Medulla oblongata (tissue), 1 donor: ENCODE data around the gene SCYL3.
"Not testable (repeated sequence)": the region's sequence is repeated elsewhere in the genome, so short reads cannot be mapped to it uniquely, and the experiment has no call there.

ENCODE experiments used
- DNase-seq: peaks from one replicate; pipeline ENCODE4 v3.0.0-alpha.2; 2015; ENCODE audit errors: extremely low spot score

Gene SCYL3

DNA sequence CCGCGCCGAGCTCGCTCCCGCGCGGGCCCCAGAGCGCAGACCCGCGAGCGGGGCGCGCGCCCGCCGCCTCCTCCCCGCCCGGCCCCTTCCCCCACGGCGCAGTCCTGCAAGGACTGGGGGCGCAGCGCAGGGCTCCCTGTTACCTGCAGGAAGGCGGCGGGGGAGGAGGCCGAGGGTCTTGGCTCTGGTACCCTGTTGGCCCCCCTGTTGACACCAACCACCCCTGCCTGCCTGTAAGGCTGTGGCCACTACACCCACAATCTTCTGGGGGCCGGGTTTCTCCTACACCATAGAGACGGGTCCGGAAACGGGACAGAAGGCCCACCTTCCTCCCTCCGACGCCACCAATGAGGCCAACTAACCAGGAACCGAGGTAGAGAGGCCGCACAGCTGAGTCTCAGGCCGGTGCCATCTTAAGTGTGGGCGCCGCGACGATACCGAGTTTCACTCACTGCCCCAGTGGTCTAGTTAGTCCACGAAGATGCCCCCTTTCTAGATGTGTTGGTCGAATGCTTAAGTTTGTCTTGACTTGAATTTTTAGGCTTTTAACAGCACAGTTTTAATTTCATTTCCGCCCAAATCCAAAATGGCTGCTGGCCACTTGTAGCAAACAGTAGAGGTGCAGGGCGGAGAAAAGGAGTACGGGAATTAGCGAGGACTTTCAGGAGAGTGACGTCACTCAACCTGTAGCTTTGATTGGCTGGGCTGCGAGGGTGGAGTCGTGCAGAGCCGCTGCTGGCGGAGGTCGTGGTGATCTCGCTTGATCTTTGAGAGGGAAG is at the start of gene SCYL3:
Gene SCYL3 (minus strand): TSS at position 252 of the 779 bp plus-strand sequence. CDS start 5,056 bp downstream, outside the sequence.
- DNase-seq: peak; percentile 99

- no peak for DNase-seq
Observed at GRCh38 chr1:169941982-169942830, 48.5 kb upstream of the SCYL3 start.

DNA sequence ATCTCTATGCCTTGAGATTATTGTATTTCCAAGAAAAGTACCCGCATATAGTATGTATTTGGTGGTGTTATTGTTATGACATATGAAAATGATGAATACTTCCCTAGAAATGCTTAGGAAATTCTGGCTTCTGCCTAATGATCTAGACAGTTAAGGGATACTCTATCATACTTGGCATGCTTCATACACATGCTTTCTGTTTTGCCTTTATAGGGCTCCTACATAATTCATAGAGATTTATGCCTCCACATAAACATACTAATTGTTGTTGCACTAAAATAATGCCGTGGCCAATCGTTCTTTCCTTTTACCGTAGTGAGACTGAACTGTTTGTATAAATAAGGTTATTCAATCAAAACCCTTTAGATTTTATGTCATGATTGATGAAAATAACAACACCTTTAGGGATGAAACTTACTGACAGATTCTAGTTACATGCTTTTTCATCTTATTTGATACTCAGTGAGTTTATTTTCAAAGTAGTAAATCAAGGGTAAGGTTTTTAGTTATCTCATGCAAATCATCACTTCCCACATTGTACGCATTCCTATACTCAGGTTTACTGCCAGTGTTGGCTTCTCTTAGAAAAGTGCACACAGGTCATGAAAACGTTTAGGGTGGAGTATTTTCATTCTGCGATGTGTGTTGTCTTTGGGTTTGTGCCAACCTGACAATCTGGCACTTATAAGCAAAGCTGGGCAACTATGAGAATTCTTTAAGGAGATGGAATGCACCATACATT is 40.5 kb upstream of the SCYL3 start:
- no peak for DNase-seq

- DNase-seq: no peak
Observed at GRCh38 chr1:169931795-169932231, 38.1 kb upstream of the SCYL3 start.

- no peak for DNase-seq
Observed at GRCh38 chr1:169929210-169929526, 35.5 kb upstream of the SCYL3 start.

DNA sequence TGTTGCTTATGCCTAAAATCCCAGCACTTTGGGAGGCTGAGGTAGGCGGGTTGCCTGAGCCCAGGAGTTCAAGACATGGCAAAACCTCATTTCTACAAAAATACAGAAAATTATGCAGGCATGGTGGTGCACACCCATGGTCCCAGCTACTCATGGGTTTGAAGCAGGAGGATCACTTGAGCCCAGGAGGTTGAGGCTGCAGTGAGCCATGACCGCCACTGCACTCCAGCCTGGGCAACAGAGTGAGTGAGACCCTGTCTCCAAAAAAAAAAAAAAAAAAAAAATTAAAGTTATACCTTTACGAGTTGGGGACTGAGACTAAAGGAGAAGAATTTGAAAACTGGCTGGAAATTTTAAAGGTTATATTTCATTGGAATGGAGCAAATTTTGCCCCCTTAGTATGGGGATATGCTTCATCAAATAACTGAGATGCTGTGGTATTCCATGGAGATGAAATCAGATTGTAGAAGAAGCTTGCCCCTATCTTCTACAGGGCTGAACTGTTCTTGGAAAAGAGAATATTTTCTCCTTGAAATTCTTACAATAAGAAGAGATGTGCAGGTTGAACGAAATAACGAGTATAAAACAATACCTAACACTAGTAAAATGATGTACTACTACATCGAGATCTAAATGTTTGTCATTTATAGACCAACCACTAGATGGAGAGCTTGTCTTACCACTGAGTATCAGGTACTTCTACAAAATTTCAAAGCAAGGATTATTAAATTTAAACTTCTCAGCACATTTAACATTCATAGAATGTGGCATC is 34.9 kb upstream of the SCYL3 start:
- DNase-seq: peak; percentile 55

GRCh38 chr1:169925505-169926482 is 32.1 kb upstream of the SCYL3 start:
- DNase-seq: no peak

DNA sequence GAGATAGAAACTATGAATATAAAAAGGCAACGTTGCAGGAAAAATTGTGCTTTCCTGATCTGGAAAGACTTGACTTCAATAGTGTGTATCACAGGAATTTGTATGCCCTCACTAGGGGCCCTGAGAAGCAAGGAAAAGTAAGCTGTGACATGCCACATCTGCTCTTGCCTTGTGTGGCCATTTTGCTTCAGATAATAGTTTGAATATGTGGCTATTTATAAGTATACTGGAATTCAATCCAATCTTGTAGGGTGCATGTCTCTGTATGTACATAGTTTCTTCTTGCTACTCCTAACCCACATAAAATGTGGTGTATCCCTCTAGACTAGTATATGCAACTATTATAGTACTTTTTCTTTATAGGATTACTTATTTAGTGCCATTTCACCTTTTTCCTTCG is 31.1 kb upstream of the SCYL3 start:
- no peak for DNase-seq

DNA sequence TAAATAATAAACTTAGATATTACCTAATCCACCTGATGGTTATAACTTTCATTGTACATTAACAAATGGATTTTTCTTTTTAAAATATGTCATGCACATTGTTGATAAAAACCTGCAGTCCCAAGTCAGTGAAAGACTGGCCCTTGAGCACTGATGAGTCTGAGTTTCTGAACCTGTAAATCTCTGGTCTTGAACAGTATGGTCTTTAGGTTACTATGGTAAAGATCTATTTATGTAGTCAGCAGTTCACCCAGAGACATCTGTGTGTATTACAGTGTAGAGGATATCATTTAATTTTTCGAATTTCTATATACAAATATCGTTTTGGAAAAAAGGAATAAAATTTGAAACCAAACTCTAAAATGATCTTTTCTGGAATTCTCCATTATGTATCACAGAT is 30.4 kb upstream of the SCYL3 start:
- DNase-seq: no peak

GRCh38 chr1:169921080-169921479 is 27.4 kb upstream of the SCYL3 start:
- no peak for DNase-seq

GRCh38 chr1:169918927-169919326 is 25.2 kb upstream of the SCYL3 start:
- no peak for DNase-seq

DNA sequence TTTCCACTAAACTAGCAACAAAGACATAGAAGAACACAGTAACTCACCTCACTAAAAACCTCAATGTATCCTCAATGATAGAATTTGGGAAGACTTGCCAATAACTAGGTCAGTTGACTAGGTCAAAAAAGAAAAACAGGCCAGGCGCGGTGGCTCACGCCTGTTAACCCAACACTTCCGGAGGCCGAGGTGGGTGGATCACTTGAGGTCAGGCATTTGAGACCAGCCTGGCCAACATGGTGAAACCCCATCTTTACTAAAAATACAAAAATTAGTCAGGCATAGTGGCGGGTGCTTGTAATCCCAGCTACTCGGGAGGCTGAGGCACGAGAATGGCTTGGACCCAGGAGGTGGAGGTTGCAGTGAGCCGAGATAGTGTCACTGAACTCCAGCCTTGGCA is 24.5 kb upstream of the SCYL3 start:
- DNase-seq: not testable (repeated sequence)

GRCh38 chr1:169915150-169915549 is 21.5 kb upstream of the SCYL3 start:
- DNase-seq: no peak

GRCh38 chr1:169914531-169914930 is 20.8 kb upstream of the SCYL3 start:
- DNase-seq: no peak

GRCh38 chr1:169909499-169909898 is 15.8 kb upstream of the SCYL3 start:
- DNase-seq: no peak

- no peak for DNase-seq
Observed at GRCh38 chr1:169906938-169907337, 13.2 kb upstream of the SCYL3 start.

DNA sequence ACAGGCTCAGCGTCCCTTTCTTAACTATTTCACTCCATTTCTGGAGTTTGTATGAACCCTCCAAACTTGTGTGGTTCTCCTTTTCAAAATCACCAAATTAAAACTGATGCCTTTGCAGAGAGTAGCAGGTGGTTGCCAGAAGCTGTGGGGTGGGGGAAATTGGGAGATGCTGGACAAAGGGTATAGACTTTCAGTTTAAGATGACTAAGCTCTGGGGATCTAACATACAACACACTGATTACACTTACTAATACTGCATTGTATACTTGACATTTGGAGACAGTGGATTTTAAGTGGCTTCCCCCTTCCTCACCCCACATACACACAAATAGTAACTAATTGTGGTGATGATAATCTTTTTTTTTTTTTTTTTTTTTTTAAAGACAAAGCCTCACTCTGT is 11.1 kb upstream of the SCYL3 start:
- DNase-seq: no peak

- DNase-seq: no peak
Observed at GRCh38 chr1:169902751-169903150, 9.1 kb upstream of the SCYL3 start.

DNA sequence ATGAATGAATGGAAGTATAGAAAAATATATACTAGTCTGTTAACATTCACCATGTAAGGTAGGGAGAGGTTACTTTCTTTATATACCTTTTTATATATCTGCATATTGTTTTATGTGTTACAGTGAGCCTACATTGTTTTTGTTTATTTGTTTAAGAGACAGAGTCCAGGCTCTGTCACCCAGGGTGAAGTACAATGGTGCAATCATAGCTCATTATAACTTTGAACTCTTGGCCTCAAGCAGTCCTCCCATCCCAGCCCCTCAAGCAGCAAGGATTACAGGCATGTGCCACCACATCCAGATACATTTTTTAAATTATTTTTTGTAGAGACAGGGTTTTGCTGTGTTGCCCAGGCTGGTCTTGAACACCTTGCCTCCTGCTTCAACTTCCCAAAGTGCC is 7.4 kb upstream of the SCYL3 start:
- no peak for DNase-seq

GRCh38 chr1:169900571-169900970 is 6.9 kb upstream of the SCYL3 start:
- DNase-seq: no peak
